ENCODE measurements around the gene CYFIP1.

- TF ChIP-seq, protein P1, sequence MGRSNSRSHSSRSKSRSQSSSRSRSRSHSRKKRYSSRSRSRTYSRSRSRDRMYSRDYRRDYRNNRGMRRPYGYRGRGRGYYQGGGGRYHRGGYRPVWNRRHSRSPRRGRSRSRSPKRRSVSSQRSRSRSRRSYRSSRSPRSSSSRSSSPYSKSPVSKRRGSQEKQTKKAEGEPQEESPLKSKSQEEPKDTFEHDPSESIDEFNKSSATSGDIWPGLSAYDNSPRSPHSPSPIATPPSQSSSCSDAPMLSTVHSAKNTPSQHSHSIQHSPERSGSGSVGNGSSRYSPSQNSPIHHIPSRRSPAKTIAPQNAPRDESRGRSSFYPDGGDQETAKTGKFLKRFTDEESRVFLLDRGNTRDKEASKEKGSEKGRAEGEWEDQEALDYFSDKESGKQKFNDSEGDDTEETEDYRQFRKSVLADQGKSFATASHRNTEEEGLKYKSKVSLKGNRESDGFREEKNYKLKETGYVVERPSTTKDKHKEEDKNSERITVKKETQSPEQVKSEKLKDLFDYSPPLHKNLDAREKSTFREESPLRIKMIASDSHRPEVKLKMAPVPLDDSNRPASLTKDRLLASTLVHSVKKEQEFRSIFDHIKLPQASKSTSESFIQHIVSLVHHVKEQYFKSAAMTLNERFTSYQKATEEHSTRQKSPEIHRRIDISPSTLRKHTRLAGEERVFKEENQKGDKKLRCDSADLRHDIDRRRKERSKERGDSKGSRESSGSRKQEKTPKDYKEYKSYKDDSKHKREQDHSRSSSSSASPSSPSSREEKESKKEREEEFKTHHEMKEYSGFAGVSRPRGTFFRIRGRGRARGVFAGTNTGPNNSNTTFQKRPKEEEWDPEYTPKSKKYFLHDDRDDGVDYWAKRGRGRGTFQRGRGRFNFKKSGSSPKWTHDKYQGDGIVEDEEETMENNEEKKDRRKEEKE (IDR thresholded peaks at IDR 0.05) = no peak
- TF ChIP-seq NCOA2 (CRISPR knock-in tag; IDR thresholded peaks at IDR 0.05) (no peak), EP300 (IDR thresholded peaks at IDR 0.05; ENCODE audit: low read depth in 2 of 2, low read length in 2 of 2) (no peak), EP300 (CRISPR knock-in tag; IDR thresholded peaks at IDR 0.05; ENCODE audit: borderline replicate concordance) (no peak), ZFAT (CRISPR knock-in tag; conservative IDR thresholded peaks at IDR 0.05) (no peak), ZNF781 (CRISPR knock-in tag; IDR thresholded peaks at IDR 0.05; ENCODE audit: borderline replicate concordance, not compliant biosample characterization) (no peak), SSRP1 (CRISPR knock-in tag; IDR thresholded peaks at IDR 0.05) (no peak)
- TF ChIP-seq, protein P2, sequence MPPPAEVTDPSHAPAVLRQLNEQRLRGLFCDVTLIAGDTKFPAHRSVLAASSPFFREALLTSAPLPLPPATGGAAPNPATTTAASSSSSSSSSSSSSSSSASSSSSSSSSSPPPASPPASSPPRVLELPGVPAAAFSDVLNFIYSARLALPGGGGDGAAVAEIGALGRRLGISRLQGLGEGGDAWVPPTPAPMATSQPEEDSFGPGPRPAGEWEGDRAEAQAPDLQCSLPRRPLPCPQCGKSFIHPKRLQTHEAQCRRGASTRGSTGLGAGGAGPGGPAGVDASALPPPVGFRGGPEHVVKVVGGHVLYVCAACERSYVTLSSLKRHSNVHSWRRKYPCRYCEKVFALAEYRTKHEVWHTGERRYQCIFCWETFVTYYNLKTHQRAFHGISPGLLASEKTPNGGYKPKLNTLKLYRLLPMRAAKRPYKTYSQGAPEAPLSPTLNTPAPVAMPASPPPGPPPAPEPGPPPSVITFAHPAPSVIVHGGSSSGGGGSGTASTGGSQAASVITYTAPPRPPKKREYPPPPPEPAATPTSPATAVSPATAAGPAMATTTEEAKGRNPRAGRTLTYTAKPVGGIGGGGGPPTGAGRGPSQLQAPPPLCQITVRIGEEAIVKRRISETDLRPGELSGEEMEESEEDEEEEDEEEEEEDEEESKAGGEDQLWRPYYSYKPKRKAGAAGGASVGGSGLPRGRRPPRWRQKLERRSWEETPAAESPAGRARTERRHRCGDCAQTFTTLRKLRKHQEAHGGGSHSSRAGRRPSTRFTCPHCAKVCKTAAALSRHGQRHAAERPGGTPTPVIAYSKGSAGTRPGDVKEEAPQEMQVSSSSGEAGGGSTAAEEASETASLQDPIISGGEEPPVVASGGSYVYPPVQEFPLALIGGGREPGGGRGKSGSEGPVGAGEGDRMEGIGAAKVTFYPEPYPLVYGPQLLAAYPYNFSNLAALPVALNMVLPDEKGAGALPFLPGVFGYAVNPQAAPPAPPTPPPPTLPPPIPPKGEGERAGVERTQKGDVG (CRISPR knock-in tag; IDR thresholded peaks at IDR 0.05; ENCODE audit: borderline replicate concordance) = no peak
Measured at GRCh38 chr15:22916606-22917350, 63.4 kb downstream of the CYFIP1 start.
